K562 (cell line): ENCODE data around the gene KPNB1. TPM values are rescaled to one million over a fixed set of nuclear protein-coding genes. Genes with fewer than 3 reads are reported as not detected.

Source experiments
- PML ChIP-seq: IDR thresholded peaks from 2 replicates; pipeline ENCODE4 v1.6.1; 2012; ENCODE audit warnings: low read length, inconsistent platforms
- polyA plus RNA-seq, 8 experiments: library from polyadenylated mRNA; depleted of rRNA in 4 of 8; stranded (reverse) in 5 of 8; unstranded in 3 of 8; fragments of >200 nt; fragmentation: Nextera tagmentation in 2 of 8; fragmentation: Illumina TruSeq in 1 of 8; extraction: Ambion mirVana in 2 of 8; extraction: Trizol in 1 of 8; gene quantifications; 2 replicates each; pipeline versions ENCODE4 v1.2.1 to v1.2.3, GENCODE V29; 2011 to 2014; ENCODE audit warnings: inconsistent platforms in 1 of 8, missing spikeins in 1 of 8
- small RNA-seq: library from RNA; depleted of rRNA; stranded (forward); fragments of <200 nt; gene quantifications from one replicate; pipeline ENCODE3, GENCODE V24; 2014
- total RNA-seq, 7 experiments: library from RNA; depleted of rRNA in 6 of 7; stranded (reverse); fragments of >200 nt in 6 of 7; fragmentation: Illumina TruSeq in 2 of 7; extraction: Trizol in 2 of 7; gene quantifications; 2 replicates each; pipeline versions ENCODE4 v1.2.1 to v1.2.3, GENCODE V29; 2011 to 2021; ENCODE audit warnings: low replicate concordance in 1 of 7

Gene KPNB1
- total and polyA plus RNA-seq, 9 of the 15 experiments (the other 6 are each of a cell fraction or from before 2014, with no cell fraction given): 154 to 622 (median 354) TPM

GRCh38 chr17:47735139-47735464, 85.4 kb downstream of the KPNB1 start (continued):
- no peak for TF ChIP-seq PML

Small RNAs within 50 kb of the gene (small RNA-seq; reads per million reads assigned to genes)
- not detected for gene AC015674.1

Other genes with a start within 250 kb of the KPNB1 start
Only the 7 nearest of the 9 such genes appear.
- 29.1 and 33.2 TPM in 2 replicates for gene NPEPPS, start 118.8 kb upstream of the KPNB1 start, total RNA-seq (2014; rRNA removed)
- 52.0 and 54.1 TPM in 2 replicates for gene NPEPPS, start 118.8 kb upstream of the KPNB1 start, total RNA-seq (2014; rRNA removed; fragmentation: Illumina TruSeq; extraction: Trizol)
- gene NPEPPS, start 118.8 kb upstream of the KPNB1 start, total RNA-seq (2015; rRNA removed; fragmentation: Illumina TruSeq; extraction: Trizol): 42.1 and 44.8 TPM in 2 replicates
- 59.6 and 65.6 TPM in 2 replicates for gene NPEPPS, start 118.8 kb upstream of the KPNB1 start, total RNA-seq (2021)
- 87.6 and 108 TPM in 2 replicates for gene NPEPPS, start 118.8 kb upstream of the KPNB1 start, polyA plus RNA-seq (2011; rRNA removed)
- gene NPEPPS, start 118.8 kb upstream of the KPNB1 start, polyA plus RNA-seq (2014; fragmentation: Illumina TruSeq; extraction: Trizol): 57.3 and 73.3 TPM in 2 replicates
- 10 to 100 TPM; 21.4 to 23.0 TPM for gene NPEPPS, start 118.8 kb upstream of the KPNB1 start, polyA plus RNA-seq (2014; fragmentation: Nextera tagmentation; extraction: Ambion mirVana)
- 44.2 and 46.0 TPM in 2 replicates for gene NPEPPS, start 118.8 kb upstream of the KPNB1 start, polyA plus RNA-seq (2014; rRNA removed)
- gene TBKBP1, start 44.2 kb downstream of the KPNB1 start, total RNA-seq (2014; rRNA removed): 10.6 and 14.7 TPM in 2 replicates
- 3.7 and 4.4 TPM in 2 replicates for gene TBKBP1, start 44.2 kb downstream of the KPNB1 start, total RNA-seq (2014; rRNA removed; fragmentation: Illumina TruSeq; extraction: Trizol)
- gene TBKBP1, start 44.2 kb downstream of the KPNB1 start, total RNA-seq (2015; rRNA removed; fragmentation: Illumina TruSeq; extraction: Trizol): 4.7 and 5.1 TPM in 2 replicates
- gene TBKBP1, start 44.2 kb downstream of the KPNB1 start, total RNA-seq (2021): 12.5 and 15.6 TPM in 2 replicates
- 7.2 and 8.7 TPM in 2 replicates for gene TBKBP1, start 44.2 kb downstream of the KPNB1 start, polyA plus RNA-seq (2011; rRNA removed)
- 6.8 and 11.4 TPM in 2 replicates for gene TBKBP1, start 44.2 kb downstream of the KPNB1 start, polyA plus RNA-seq (2014; fragmentation: Illumina TruSeq; extraction: Trizol)
- under 1 TPM; 0.03 to 0.08 TPM for gene TBKBP1, start 44.2 kb downstream of the KPNB1 start, polyA plus RNA-seq (2014; fragmentation: Nextera tagmentation; extraction: Ambion mirVana)
- gene TBKBP1, start 44.2 kb downstream of the KPNB1 start, polyA plus RNA-seq (2014; rRNA removed): 12.9 and 13.0 TPM in 2 replicates
- not detected in 2 replicates for gene TBX21, start 83.3 kb downstream of the KPNB1 start, total RNA-seq (2014; rRNA removed)
- gene TBX21, start 83.3 kb downstream of the KPNB1 start, total RNA-seq (2014; rRNA removed; fragmentation: Illumina TruSeq; extraction: Trizol): not detected in 2 replicates
- gene TBX21, start 83.3 kb downstream of the KPNB1 start, total RNA-seq (2015; rRNA removed; fragmentation: Illumina TruSeq; extraction: Trizol): not detected in 2 replicates
- gene TBX21, start 83.3 kb downstream of the KPNB1 start, total RNA-seq (2021): 0.07 and 0.18 TPM in 2 replicates
- gene TBX21, start 83.3 kb downstream of the KPNB1 start, polyA plus RNA-seq (2011; rRNA removed): not detected in 2 replicates
- not detected in 2 replicates for gene TBX21, start 83.3 kb downstream of the KPNB1 start, polyA plus RNA-seq (2014; fragmentation: Illumina TruSeq; extraction: Trizol)
- not detected for gene TBX21, start 83.3 kb downstream of the KPNB1 start, polyA plus RNA-seq (2014; fragmentation: Nextera tagmentation; extraction: Ambion mirVana)
- not detected in 2 replicates for gene TBX21, start 83.3 kb downstream of the KPNB1 start, polyA plus RNA-seq (2014; rRNA removed)
- 6.1 and 7.3 TPM in 2 replicates for gene OSBPL7, start 171.9 kb downstream of the KPNB1 start, total RNA-seq (2014; rRNA removed)
- 2.4 and 2.9 TPM in 2 replicates for gene OSBPL7, start 171.9 kb downstream of the KPNB1 start, total RNA-seq (2014; rRNA removed; fragmentation: Illumina TruSeq; extraction: Trizol)
- 5.8 and 6.7 TPM in 2 replicates for gene OSBPL7, start 171.9 kb downstream of the KPNB1 start, total RNA-seq (2015; rRNA removed; fragmentation: Illumina TruSeq; extraction: Trizol)
- gene OSBPL7, start 171.9 kb downstream of the KPNB1 start, total RNA-seq (2021): 11.5 and 11.9 TPM in 2 replicates
- 5.3 and 15.3 TPM in 2 replicates for gene OSBPL7, start 171.9 kb downstream of the KPNB1 start, polyA plus RNA-seq (2011; rRNA removed)
- 5.9 and 7.7 TPM in 2 replicates for gene OSBPL7, start 171.9 kb downstream of the KPNB1 start, polyA plus RNA-seq (2014; fragmentation: Illumina TruSeq; extraction: Trizol)
- under 1 TPM; 0.32 to 0.48 TPM for gene OSBPL7, start 171.9 kb downstream of the KPNB1 start, polyA plus RNA-seq (2014; fragmentation: Nextera tagmentation; extraction: Ambion mirVana)
- gene OSBPL7, start 171.9 kb downstream of the KPNB1 start, polyA plus RNA-seq (2014; rRNA removed): 9.7 and 9.8 TPM in 2 replicates
- 68.6 and 83.9 TPM in 2 replicates for gene MRPL10, start 181.6 kb downstream of the KPNB1 start, total RNA-seq (2014; rRNA removed)
- 46.9 and 50.2 TPM in 2 replicates for gene MRPL10, start 181.6 kb downstream of the KPNB1 start, total RNA-seq (2014; rRNA removed; fragmentation: Illumina TruSeq; extraction: Trizol)
- 52.3 and 53.1 TPM in 2 replicates for gene MRPL10, start 181.6 kb downstream of the KPNB1 start, total RNA-seq (2015; rRNA removed; fragmentation: Illumina TruSeq; extraction: Trizol)
- gene MRPL10, start 181.6 kb downstream of the KPNB1 start, total RNA-seq (2021): 71.2 and 82.9 TPM in 2 replicates
- gene MRPL10, start 181.6 kb downstream of the KPNB1 start, polyA plus RNA-seq (2011; rRNA removed): 67.3 and 101 TPM in 2 replicates
- 105 and 108 TPM in 2 replicates for gene MRPL10, start 181.6 kb downstream of the KPNB1 start, polyA plus RNA-seq (2014; fragmentation: Illumina TruSeq; extraction: Trizol)
- gene MRPL10, start 181.6 kb downstream of the KPNB1 start, polyA plus RNA-seq (2014; fragmentation: Nextera tagmentation; extraction: Ambion mirVana): 10 to 100 TPM; 27.8 to 47.8 TPM
- gene MRPL10, start 181.6 kb downstream of the KPNB1 start, polyA plus RNA-seq (2014; rRNA removed): 67.4 and 83.9 TPM in 2 replicates
- 0.37 TPM in 1 of 2 replicates, not detected in the other for gene LRRC46, start 181.8 kb downstream of the KPNB1 start, total RNA-seq (2014; rRNA removed)
- 0.22 and 0.40 TPM in 2 replicates for gene LRRC46, start 181.8 kb downstream of the KPNB1 start, total RNA-seq (2014; rRNA removed; fragmentation: Illumina TruSeq; extraction: Trizol)
- gene LRRC46, start 181.8 kb downstream of the KPNB1 start, total RNA-seq (2015; rRNA removed; fragmentation: Illumina TruSeq; extraction: Trizol): 0.47 and 0.64 TPM in 2 replicates
- gene LRRC46, start 181.8 kb downstream of the KPNB1 start, total RNA-seq (2021): 0.73 and 1.0 TPM in 2 replicates
- 0.59 and 0.72 TPM in 2 replicates for gene LRRC46, start 181.8 kb downstream of the KPNB1 start, polyA plus RNA-seq (2011; rRNA removed)
- gene LRRC46, start 181.8 kb downstream of the KPNB1 start, polyA plus RNA-seq (2014; fragmentation: Illumina TruSeq; extraction: Trizol): 1.4 and 1.9 TPM in 2 replicates
- under 1 TPM; 0.39 TPM for gene LRRC46, start 181.8 kb downstream of the KPNB1 start, polyA plus RNA-seq (2014; fragmentation: Nextera tagmentation; extraction: Ambion mirVana)
- 0.53 and 1.4 TPM in 2 replicates for gene LRRC46, start 181.8 kb downstream of the KPNB1 start, polyA plus RNA-seq (2014; rRNA removed)
- gene SCRN2, start 191.4 kb downstream of the KPNB1 start, total RNA-seq (2014; rRNA removed): 23.2 and 29.9 TPM in 2 replicates
- 5.7 and 8.5 TPM in 2 replicates for gene SCRN2, start 191.4 kb downstream of the KPNB1 start, total RNA-seq (2014; rRNA removed; fragmentation: Illumina TruSeq; extraction: Trizol)
- gene SCRN2, start 191.4 kb downstream of the KPNB1 start, total RNA-seq (2015; rRNA removed; fragmentation: Illumina TruSeq; extraction: Trizol): 11.8 and 13.7 TPM in 2 replicates
- gene SCRN2, start 191.4 kb downstream of the KPNB1 start, total RNA-seq (2021): 24.0 and 28.8 TPM in 2 replicates
- gene SCRN2, start 191.4 kb downstream of the KPNB1 start, polyA plus RNA-seq (2011; rRNA removed): 19.3 and 32.0 TPM in 2 replicates
- 13.6 and 20.9 TPM in 2 replicates for gene SCRN2, start 191.4 kb downstream of the KPNB1 start, polyA plus RNA-seq (2014; fragmentation: Illumina TruSeq; extraction: Trizol)
- 1 to 10 TPM in 1 of 2 experiments, under 1 TPM in 1; 0.25 to 1.2 TPM for gene SCRN2, start 191.4 kb downstream of the KPNB1 start, polyA plus RNA-seq (2014; fragmentation: Nextera tagmentation; extraction: Ambion mirVana)
- 31.9 and 32.9 TPM in 2 replicates for gene SCRN2, start 191.4 kb downstream of the KPNB1 start, polyA plus RNA-seq (2014; rRNA removed)